Caco-2 (cell line): ENCODE measurements around the gene LRRTM4. TPM values are rescaled to one million over a fixed set of nuclear protein-coding genes. Genes with fewer than 3 reads are reported as not detected.

Experiments
- BruUV-seq: library from RNA; stranded (reverse); fragments of 400-500 nt; replicated peaks from 2 replicates; lab custom pipeline; 2021; lab: Mats Ljungman, UMichigan
- CTCF ChIA-PET: fragments of 300-600 bp; sonication (Branson Sonifier 250); formaldehyde crosslinking; loops from one replicate; lab custom pipeline; 2022; ENCODE audit warnings: antibody characterized with exemption; lab: Charles Lee
- POLR2A ChIA-PET: fragments of 300-600 bp; sonication (Branson Sonifier 250); formaldehyde crosslinking; loops from one replicate; lab custom pipeline; 2022; ENCODE audit warnings: antibody characterized with exemption; lab: Charles Lee
- DNase-seq, 2 experiments: peaks; one replicate each; pipeline versions ENCODE4 v3.0.0 to v3.0.0-alpha.2; 2020 to 2022
- H3K27me3 ChIP-seq: replicated peaks from 2 replicates; pipeline ENCODE4 v1.6.0; 2011; ENCODE audit warnings: low read length; ENCODE audit not compliant: control insufficient read depth, insufficient read depth
- H3K36me3 ChIP-seq: 2 replicates; pipeline ENCODE4 v1.5.1; 2011; ENCODE audit warnings: low read length; ENCODE audit not compliant: control insufficient read depth, insufficient read depth
- H3K4me1 ChIP-seq: fragments of 250-450 bp; sonication (Bioruptor Pico); 2 replicates; pipeline ENCODE4 v1.5.1; 2020; ENCODE audit warnings: mild to moderate bottlenecking
- H3K4me3 ChIP-seq: 2 replicates; pipeline ENCODE4 v1.5.1; 2011; ENCODE audit warnings: low read depth, mild to moderate bottlenecking, control low read depth, low read length
- H3K9me3 ChIP-seq: fragments of 250-450 bp; sonication (Bioruptor Pico); 2 replicates; pipeline ENCODE4 v1.5.1; 2020; ENCODE audit warnings: mild to moderate bottlenecking, moderate library complexity
- H3K27ac Mint-ChIP-seq: one replicate; pipeline ENCODE4 v1.8.0; 2022; ENCODE audit warnings: mixed read lengths; ENCODE audit not compliant: unreplicated experiment
- H3K27me3 Mint-ChIP-seq: one replicate; pipeline ENCODE4 v1.8.0; 2022; ENCODE audit warnings: mixed read lengths; ENCODE audit not compliant: insufficient read depth, unreplicated experiment
- H3K36me3 Mint-ChIP-seq: one replicate; pipeline ENCODE4 v1.8.0; 2022; ENCODE audit warnings: mild to moderate bottlenecking, mixed read lengths; ENCODE audit not compliant: insufficient read depth, unreplicated experiment
- H3K4me1 Mint-ChIP-seq: one replicate; pipeline ENCODE4 v1.8.0; 2022; ENCODE audit warnings: low read depth, mixed read lengths; ENCODE audit not compliant: unreplicated experiment
- H3K4me3 Mint-ChIP-seq: one replicate; pipeline ENCODE4 v1.8.0; 2022; ENCODE audit warnings: mild to moderate bottlenecking, moderate library complexity, mixed read lengths; ENCODE audit not compliant: unreplicated experiment
- H3K9me3 Mint-ChIP-seq: one replicate; pipeline ENCODE4 v1.8.0; 2022; ENCODE audit warnings: mixed read lengths; ENCODE audit not compliant: unreplicated experiment
- intact Hi-C: fragments of 100-400 bp; cut with micrococcal nuclease; formaldehyde crosslinking; loops from one replicate; pipeline ENCODE4 v1.10.0; 2022; ENCODE audit not compliant: unreplicated experiment
- total RNA-seq: library from RNA; stranded (reverse); gene quantifications from 2 replicates; pipeline ENCODE4 v1.2.3, GENCODE V29; 2022
- TF ChIP-seq, protein P1 (sequence below), 2 experiments: fragments of 200-600 bp in 1 of 2; IDR thresholded peaks; 1 replicate in 1 of 2; 2 replicates in 1 of 2; pipeline versions ENCODE4 v1.5.1 to v1.8.0; 2011 to 2022; ENCODE audit warnings: antibody characterized with exemption in 1 of 2, control low read depth in 1 of 2, inconsistent platforms in 1 of 2, low read depth in 1 of 2, low read length in 1 of 2, mild to moderate bottlenecking in 1 of 2, moderate library complexity in 1 of 2; ENCODE audit not compliant: insufficient read depth in 1 of 2, severe bottlenecking in 1 of 2, unreplicated experiment in 1 of 2

The LRRTM4 gene
- total RNA-seq, 1 experiment from 2014 or later = 0.32 TPM

DNA sequence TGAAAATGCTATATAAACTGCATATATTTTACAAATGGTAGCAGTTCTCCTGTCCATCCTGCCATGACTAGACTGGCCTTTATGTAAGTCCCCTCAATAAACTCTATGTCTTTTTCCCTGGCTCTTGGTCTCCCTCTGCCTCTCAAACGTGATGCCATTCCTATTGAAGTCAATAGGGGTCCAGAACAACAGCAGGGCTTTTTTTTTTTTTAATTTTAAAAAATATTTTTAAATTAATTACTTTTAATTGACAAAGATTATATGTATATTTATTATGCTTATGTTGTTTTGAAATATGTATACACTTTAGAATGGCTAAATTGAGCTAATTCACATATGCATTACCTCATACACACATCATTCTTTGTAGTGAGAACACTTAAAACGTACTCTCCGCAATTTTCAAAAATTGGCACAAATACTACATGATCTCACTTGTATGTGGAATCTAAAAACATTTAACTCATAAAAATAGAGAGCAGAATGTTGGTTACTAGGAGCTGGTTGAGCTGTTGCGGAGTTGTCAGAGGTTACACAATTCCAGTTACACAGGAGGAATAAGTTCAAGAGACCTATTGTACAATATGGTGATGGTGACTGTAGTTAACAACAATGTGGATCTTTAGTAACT is 123.1 kb downstream of the LRRTM4 start:
- Mint-ChIP-seq H3K36me3 (no peaks in the 10 kb centered on the region), H3K4me1 (no peaks in the 10 kb centered on the region), H3K4me3 (no peak overlapping the region), H3K27ac (no peak overlapping the region), H3K9me3 (no peaks in the 10 kb centered on the region), H3K27me3 (peaks cover 5% of the 10 kb centered on the region)
- POLR2A ChIA-PET = no interaction called here
- H3K4me3 ChIP-seq = no peak overlapping the region
- no peaks in the 10 kb centered on the region for H3K9me3 ChIP-seq
- no peaks in the 10 kb centered on the region for H3K36me3 ChIP-seq
- CTCF ChIA-PET = no interaction called here
- no peak for DNase-seq
- TF ChIP-seq, protein P1, sequence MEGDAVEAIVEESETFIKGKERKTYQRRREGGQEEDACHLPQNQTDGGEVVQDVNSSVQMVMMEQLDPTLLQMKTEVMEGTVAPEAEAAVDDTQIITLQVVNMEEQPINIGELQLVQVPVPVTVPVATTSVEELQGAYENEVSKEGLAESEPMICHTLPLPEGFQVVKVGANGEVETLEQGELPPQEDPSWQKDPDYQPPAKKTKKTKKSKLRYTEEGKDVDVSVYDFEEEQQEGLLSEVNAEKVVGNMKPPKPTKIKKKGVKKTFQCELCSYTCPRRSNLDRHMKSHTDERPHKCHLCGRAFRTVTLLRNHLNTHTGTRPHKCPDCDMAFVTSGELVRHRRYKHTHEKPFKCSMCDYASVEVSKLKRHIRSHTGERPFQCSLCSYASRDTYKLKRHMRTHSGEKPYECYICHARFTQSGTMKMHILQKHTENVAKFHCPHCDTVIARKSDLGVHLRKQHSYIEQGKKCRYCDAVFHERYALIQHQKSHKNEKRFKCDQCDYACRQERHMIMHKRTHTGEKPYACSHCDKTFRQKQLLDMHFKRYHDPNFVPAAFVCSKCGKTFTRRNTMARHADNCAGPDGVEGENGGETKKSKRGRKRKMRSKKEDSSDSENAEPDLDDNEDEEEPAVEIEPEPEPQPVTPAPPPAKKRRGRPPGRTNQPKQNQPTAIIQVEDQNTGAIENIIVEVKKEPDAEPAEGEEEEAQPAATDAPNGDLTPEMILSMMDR (IDR thresholded peaks at IDR 0.05; ENCODE audit: insufficient read depth in 1 of 2, low read depth in 1 of 2, low read length in 1 of 2, severe bottlenecking in 1 of 2, unreplicated experiment in 1 of 2) = no peak
- intact Hi-C loops = no loop called here
- no TSS peak for BruUV-seq
- no peaks in the 10 kb centered on the region for H3K4me1 ChIP-seq
- H3K27me3 ChIP-seq = no peaks in the 10 kb centered on the region

DNA sequence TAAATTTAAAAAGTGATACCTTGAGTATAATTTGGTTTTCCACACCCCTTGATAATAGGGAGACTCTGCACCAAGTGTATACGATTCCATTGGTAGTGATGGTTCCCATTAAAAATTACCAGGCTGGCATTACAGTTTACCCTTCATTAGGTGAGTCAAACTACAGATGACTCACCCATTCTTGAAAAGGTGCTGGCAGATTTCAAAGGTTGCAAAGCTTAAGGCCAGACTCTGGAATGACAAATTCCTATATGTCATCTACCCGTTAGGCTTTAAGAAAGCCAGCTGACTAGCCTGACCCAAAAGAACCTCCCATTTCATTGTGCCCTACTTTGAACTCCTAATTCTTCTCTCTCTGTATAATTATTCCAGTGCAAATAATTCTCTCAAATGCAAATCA is 124.4 kb downstream of the LRRTM4 start:
- CTCF ChIA-PET = no interaction called here
- POLR2A ChIA-PET = no interaction called here
- no peak for DNase-seq

DNA sequence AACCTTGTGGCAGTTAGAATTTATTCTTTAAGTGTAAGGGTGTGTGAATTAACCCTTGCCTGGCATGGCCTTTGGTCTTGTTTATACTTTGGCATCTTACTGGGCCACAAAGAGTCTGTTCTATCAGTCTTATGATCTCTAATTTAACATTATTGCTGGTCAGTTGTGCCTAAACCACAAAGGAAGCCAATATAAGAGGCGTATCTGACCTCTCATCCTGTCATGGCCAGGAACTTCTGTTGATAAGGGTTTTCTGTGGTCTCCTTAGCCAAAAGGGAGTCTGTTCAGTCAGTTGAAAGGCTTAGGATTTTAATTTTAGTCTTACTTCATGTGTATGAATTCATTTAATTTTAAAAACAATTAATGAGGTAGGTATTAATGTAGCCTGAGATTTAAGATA is 127.2 kb downstream of the LRRTM4 start:
- ChIA-PET CTCF (no interaction called here), POLR2A (no interaction called here)
- Mint-ChIP-seq H3K4me3 (no peak overlapping the region), H3K27me3 (peaks cover 6% of the 10 kb centered on the region), H3K9me3 (no peaks in the 10 kb centered on the region), H3K4me1 (no peaks in the 10 kb centered on the region), H3K36me3 (no peaks in the 10 kb centered on the region), H3K27ac (no peak overlapping the region)
- Histone ChIP-seq H3K4me3 (no peak overlapping the region), H3K4me1 (no peaks in the 10 kb centered on the region), H3K36me3 (no peaks in the 10 kb centered on the region), H3K9me3 (no peaks in the 10 kb centered on the region), H3K27me3 (no peaks in the 10 kb centered on the region)
- no peak for DNase-seq
- no TSS peak for BruUV-seq
- TF ChIP-seq, protein P1 (IDR thresholded peaks at IDR 0.05; ENCODE audit: insufficient read depth in 1 of 2, low read depth in 1 of 2, low read length in 1 of 2, severe bottlenecking in 1 of 2, unreplicated experiment in 1 of 2) = no peak
- intact Hi-C loops = no loop called here

More for the DNA sequence above, 124.4 kb downstream of the LRRTM4 start:
- Histone ChIP-seq H3K4me3 (no peak overlapping the region), H3K27me3 (no peaks in the 10 kb centered on the region), H3K36me3 (no peaks in the 10 kb centered on the region), H3K4me1 (no peaks in the 10 kb centered on the region), H3K9me3 (no peaks in the 10 kb centered on the region)
- Mint-ChIP-seq H3K4me1 (no peaks in the 10 kb centered on the region), H3K27ac (no peak overlapping the region), H3K4me3 (no peak overlapping the region), H3K36me3 (no peaks in the 10 kb centered on the region), H3K27me3 (peaks cover 10% of the 10 kb centered on the region), H3K9me3 (no peaks in the 10 kb centered on the region)
- TF ChIP-seq, protein P1 (IDR thresholded peaks at IDR 0.05; ENCODE audit: insufficient read depth in 1 of 2, low read depth in 1 of 2, low read length in 1 of 2, severe bottlenecking in 1 of 2, unreplicated experiment in 1 of 2) = no peak
- intact Hi-C loops = no loop called here
- no TSS peak for BruUV-seq
